ENCODE measurements around the gene MICALL2.

DNA sequence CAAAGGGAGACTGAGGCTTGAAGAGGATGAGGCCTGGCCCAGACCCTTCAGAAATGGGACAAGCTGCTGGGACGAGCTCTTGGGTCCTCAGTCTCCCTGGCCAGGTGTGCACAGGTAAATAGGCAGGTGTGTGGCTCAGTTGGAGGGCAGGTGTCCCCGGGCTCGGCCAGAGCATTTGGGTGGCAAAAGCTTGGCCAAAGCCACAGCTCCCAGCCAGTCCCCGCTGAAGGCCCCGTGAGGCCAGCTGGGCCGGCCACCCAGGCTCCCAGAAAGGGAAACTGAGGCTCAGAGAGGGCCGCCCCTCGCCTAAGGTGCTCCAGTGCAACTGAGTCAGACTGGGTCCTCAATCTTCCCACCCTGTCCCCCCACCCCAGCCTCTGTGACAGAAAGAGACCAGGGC lies 37.3 kb downstream of the MICALL2 start:
- TF ChIP-seq, protein P1, sequence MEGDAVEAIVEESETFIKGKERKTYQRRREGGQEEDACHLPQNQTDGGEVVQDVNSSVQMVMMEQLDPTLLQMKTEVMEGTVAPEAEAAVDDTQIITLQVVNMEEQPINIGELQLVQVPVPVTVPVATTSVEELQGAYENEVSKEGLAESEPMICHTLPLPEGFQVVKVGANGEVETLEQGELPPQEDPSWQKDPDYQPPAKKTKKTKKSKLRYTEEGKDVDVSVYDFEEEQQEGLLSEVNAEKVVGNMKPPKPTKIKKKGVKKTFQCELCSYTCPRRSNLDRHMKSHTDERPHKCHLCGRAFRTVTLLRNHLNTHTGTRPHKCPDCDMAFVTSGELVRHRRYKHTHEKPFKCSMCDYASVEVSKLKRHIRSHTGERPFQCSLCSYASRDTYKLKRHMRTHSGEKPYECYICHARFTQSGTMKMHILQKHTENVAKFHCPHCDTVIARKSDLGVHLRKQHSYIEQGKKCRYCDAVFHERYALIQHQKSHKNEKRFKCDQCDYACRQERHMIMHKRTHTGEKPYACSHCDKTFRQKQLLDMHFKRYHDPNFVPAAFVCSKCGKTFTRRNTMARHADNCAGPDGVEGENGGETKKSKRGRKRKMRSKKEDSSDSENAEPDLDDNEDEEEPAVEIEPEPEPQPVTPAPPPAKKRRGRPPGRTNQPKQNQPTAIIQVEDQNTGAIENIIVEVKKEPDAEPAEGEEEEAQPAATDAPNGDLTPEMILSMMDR (conservative IDR thresholded peaks at IDR 0.05; ENCODE audit: low read length): no peak
- TF ChIP-seq EZH2phosphoT487 (IDR thresholded peaks at IDR 0.05; ENCODE audit: borderline replicate concordance): no peak
